ENCODE results near the gene KCNMB1.

Gene KCNMB1

GRCh38 chr5:170332058-170332457 is 57.1 kb downstream of the KCNMB1 start:
- TF ChIP-seq CTCF (conservative IDR thresholded peaks at IDR 0.05; ENCODE audit: low read depth, low read length) = no peak
- H3K4me3 ChIP-seq (ENCODE audit: low read length) = no peak overlapping the region
- no peak for DNase-seq (ENCODE audit: low read depth)

- DNase-seq (ENCODE audit: low read depth) = no peak
- TF ChIP-seq CTCF (conservative IDR thresholded peaks at IDR 0.05; ENCODE audit: low read depth, low read length) = no peak
- H3K4me3 ChIP-seq (ENCODE audit: low read length) = no peak overlapping the region
These were observed 58.6 kb downstream of the KCNMB1 start for GRCh38 chr5:170330568-170331054.

- TF ChIP-seq CTCF (conservative IDR thresholded peaks at IDR 0.05; ENCODE audit: low read depth, low read length) = no peak
- no peak for DNase-seq (ENCODE audit: low read depth)
- no peak overlapping the region for H3K4me3 ChIP-seq (ENCODE audit: low read length)
These were observed 59.6 kb downstream of the KCNMB1 start for GRCh38 chr5:170329524-170329923.

GRCh38 chr5:170327829-170328228 is 61.3 kb downstream of the KCNMB1 start:
- no peak overlapping the region for H3K4me3 ChIP-seq (ENCODE audit: low read length)
- DNase-seq (ENCODE audit: low read depth) = no peak
- TF ChIP-seq CTCF (conservative IDR thresholded peaks at IDR 0.05; ENCODE audit: low read depth, low read length) = no peak

GRCh38 chr5:170327168-170327567 is 62.0 kb downstream of the KCNMB1 start:
- no peak overlapping the region for H3K4me3 ChIP-seq (ENCODE audit: low read length)
- no peak for DNase-seq (ENCODE audit: low read depth)
- no peak for TF ChIP-seq CTCF (conservative IDR thresholded peaks at IDR 0.05; ENCODE audit: low read depth, low read length)

All from retinal pigment epithelial cell (primary cell).